HG03520 (cell line): Measurements from ENCODE around the gene HLA-DOA.

Experiments used
- ATAC-seq: cut with Tn5 transposase; IDR thresholded peaks from one replicate; pipeline ENCODE4 v1.9.1; 2021; ENCODE audit warnings: mild to moderate bottlenecking, moderate library complexity; ENCODE audit not compliant: unreplicated experiment

HLA-DOA gene

DNA sequence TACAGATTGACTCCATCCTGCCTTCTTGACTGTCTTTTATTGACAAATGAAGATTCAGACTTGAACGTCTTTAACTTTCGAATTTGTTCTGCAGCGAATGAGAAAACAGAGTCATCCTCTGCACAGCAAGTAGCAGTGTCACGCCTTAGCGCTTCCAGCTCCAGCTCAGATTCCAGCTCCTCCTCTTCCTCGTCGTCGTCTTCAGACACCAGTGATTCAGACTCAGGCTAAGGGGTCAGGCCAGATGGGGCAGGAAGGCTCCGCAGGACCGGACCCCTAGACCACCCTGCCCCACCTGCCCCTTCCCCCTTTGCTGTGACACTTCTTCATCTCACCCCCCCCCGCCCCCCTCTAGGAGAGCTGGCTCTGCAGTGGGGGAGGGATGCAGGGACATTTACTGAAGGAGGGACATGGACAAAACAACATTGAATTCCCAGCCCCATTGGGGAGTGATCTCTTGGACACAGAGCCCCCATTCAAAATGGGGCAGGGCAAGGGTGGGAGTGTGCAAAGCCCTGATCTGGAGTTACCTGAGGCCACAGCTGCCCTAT lies 28.8 kb downstream of the HLA-DOA start:
- ATAC-seq: no peak

DNA sequence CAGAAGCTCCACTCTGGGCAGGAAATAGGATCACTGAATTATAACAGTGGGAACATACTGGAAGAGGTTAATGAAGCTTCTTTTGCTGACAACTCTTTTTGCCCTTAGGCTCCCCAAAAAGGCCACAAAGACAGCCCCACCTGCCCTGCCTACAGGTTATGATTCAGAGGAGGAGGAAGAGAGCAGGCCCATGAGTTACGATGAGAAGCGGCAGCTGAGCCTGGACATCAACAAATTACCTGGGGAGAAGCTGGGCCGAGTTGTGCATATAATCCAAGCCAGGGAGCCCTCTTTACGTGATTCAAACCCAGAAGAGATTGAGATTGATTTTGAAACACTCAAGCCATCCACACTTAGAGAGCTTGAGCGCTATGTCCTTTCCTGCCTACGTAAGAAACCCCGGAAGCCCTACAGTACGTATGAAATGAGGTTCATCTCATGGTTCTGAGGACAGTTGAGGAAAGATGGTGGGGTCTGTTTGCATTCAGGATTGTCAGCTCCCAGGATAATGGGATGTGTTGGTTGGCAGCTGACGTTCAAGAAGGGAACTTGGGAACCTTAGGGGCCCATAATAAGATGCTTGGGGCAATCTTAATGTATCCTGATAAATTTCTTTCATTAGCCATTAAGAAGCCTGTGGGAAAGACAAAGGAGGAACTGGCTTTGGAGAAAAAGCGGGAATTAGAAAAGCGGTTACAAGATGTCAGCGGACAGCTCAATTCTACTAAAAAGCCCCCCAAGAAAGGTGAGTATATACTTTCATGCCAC lies 29.5 kb downstream of the HLA-DOA start:
- ATAC-seq: no peak

DNA sequence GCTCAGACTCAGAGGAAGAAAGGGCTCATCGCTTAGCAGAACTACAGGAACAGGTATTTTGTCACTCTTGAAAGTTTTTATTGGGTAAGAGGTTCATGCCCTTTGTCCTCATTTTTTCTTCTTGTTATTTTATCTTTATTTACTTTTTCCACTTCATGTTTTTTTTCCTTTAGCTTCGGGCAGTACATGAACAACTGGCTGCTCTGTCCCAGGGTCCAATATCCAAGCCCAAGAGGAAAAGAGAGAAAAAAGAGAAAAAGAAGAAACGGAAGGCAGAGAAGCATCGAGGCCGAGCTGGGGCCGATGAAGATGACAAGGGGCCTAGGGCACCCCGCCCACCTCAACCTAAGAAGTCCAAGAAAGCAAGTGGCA lies 31.5 kb downstream of the HLA-DOA start:
- no peak for ATAC-seq

DNA sequence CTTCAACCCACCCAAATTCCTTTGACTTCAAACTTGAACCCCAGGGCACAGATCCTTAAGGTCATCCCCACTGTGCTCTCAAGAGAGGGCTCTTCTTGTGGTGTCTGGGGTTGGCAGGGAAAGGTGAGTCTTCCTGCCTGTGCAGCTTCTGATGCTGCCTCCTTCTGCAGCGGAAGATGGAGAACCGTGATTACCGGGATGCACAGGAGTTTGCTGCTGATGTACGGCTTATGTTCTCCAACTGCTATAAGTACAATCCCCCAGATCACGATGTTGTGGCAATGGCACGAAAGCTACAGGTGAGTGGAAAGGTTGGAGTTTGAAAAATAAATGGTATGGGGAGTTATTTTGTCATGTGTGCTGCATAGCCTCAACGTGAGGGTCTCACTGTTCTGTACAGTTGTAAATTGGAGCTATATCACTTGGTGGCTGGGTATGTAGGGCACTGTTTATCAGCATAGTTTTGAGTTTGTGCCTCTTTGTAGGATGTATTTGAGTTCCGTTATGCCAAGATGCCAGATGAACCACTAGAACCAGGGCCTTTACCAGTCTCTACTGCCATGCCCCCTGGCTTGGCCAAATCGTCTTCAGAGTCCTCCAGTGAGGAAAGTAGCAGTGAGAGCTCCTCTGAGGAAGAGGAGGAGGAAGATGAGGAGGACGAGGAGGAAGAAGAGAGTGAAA lies 32.0 kb downstream of the HLA-DOA start:
- ATAC-seq: no peak

DNA sequence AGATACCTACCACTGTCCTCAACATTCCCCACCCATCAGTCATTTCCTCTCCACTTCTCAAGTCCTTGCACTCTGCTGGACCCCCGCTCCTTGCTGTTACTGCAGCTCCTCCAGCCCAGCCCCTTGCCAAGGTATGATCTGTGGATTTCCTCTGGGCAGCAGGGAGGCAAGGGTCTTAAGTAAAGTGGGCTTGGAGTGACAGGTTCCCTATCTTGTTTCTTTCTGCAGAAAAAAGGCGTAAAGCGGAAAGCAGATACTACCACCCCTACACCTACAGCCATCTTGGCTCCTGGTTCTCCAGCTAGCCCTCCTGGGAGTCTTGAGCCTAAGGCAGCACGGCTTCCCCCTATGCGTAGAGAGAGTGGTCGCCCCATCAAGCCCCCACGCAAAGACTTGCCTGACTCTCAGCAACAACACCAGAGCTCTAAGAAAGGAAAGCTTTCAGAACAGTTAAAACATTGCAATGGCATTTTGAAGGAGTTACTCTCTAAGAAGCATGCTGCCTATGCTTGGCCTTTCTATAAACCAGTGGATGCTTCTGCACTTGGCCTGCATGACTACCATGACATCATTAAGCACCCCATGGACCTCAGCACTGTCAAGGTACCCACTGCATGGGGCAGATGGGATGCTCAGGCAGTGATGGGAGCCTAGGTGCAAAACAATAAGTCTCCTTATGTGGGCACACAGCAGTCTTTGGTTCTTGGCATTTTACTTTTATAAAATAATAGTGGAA lies 32.9 kb downstream of the HLA-DOA start:
- ATAC-seq: no peak

DNA sequence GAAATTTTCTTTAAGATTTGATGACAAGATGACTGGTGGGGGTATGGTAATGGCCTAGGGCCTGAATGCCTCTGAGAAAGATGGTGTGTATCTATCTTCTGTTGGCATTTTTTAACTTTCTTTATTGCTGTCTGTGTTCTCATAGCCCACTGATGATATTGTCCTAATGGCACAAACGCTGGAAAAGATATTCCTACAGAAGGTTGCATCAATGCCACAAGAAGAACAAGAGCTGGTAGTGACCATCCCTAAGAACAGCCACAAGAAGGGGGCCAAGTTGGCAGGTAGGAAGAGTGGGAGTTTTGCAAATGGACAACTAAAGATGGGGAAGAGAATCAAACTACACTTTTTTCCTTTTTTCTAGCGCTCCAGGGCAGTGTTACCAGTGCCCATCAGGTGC lies 33.5 kb downstream of the HLA-DOA start:
- ATAC-seq: no peak

DNA sequence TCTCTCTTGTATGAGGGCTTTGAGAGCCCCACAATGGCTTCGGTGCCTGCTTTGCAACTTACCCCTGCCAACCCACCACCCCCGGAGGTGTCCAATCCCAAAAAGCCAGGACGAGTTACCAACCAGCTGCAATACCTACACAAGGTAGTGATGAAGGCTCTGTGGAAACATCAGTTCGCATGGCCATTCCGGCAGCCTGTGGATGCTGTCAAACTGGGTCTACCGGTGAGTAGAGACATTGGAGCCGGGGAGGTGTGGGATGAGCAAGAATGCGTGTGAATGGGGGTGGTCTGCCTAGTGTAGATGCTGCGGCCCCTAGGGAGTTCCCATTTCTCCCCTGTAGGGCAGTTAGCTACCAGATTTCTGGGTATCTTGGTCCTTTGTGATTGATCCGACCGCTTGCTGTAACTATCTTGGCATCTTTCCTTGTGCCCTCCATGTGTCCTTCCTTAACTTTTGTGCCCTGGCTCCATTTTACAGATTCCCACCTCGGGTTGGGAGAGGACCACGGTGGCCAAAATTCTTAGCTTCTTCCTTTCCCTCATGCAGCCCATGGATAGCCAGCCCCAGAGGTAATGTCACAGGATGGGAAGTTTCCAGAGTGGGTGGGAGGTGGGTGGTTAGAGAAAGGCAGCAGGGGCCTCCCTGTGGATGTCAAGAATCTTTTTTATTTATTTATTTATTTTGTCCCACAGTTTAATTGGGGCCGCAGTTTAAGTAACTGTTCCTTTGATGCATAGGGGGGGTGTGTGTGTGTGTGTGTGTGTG lies 34.7 kb downstream of the HLA-DOA start:
- ATAC-seq: no peak

DNA sequence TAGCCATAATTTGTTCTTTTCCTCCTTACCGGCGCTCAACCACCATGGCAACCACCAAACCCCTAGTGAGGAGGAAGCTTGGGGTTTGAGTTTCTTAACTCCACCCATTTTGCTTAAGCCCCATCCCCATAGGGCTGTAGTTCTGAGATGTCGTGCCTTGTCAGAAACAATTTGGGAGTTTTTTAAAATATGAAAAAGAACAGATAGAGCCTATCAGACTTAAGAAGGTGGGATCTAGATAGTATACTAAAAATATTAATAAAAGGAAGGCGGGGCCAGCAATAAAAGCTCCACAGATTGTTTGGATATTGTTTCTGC lies 35.4 kb downstream of the HLA-DOA start:
- no peak for ATAC-seq

DNA sequence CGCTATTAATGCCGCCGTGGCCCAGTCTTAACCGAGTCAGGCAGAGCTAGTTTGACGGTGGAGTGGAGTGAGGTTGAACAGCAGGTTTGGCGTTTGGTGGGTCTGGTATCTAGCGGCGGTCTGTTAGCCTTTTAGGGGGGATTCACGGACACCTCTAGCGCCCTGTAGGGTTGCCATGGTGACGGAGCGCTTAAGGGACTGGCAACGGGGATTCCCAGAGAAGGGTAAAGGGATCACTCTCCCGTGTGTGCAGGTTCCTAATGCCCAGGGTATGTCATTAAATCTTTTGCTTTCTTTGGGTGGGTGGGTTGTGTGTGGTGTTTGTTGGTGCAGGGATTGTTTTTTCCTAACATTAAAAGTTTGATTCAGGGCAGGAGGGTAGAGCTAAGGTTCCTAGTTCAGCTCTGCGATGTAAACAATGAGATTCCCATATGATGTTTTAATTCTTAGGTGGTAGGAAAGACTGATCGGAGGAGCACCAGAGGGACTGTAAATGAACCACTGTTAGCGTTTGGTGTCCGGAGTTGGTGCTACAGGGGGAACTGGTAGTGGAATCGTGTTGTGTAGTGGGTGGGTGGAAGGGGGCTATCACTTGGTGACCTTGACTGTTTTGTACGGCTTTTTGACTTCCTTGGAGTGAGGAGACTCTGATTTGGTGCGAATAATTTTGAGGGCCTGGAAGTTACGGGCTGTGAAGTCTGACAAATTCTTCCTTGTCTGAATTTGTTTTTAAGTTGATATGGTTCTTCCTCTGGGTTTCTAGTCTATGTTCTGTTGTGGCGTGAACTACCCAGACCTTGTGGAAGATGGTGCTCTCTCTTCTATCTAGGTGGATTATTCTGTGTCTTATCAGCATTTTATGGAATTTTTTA lies 36.0 kb downstream of the HLA-DOA start:
- ATAC-seq: no peak

DNA sequence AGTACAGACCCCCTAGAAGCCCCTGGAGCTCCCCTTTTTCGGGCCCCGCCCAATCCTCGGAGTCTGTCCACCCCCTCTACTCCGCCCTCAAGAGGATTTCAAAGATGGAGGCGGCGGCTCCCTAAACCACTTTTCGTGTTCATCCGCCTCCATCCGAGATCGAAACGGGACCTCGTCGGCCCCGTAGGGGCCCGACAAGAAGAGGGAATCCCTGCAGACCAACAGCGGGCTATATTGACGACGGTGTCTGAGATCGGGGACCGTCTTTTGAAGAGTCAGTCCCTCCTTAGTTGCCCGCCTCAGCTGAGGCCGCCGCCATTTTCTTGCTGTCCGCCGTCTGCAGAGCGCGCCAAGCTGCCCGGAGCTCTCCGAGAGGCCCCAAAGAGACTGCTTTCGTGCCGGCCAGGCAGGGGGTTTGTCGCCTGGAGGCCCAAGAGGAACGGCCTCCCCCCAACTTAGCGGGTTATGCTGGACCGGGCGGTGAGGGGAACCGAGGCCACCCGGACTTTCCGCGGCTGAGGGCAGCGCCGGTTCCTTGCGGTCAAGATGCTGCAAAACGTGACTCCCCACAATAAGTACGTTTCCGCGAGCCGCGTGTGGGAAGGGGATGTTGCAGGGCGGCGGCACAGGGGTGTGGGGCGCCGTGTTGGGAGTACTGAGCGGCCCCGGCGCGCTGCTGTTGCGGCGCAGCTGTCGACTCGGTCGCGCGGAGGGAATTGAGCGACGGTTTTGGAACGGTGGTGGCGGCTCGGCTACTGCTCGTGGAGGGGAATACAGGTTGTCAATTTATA lies 36.8 kb downstream of the HLA-DOA start:
- peak; percentile 0 for ATAC-seq

DNA sequence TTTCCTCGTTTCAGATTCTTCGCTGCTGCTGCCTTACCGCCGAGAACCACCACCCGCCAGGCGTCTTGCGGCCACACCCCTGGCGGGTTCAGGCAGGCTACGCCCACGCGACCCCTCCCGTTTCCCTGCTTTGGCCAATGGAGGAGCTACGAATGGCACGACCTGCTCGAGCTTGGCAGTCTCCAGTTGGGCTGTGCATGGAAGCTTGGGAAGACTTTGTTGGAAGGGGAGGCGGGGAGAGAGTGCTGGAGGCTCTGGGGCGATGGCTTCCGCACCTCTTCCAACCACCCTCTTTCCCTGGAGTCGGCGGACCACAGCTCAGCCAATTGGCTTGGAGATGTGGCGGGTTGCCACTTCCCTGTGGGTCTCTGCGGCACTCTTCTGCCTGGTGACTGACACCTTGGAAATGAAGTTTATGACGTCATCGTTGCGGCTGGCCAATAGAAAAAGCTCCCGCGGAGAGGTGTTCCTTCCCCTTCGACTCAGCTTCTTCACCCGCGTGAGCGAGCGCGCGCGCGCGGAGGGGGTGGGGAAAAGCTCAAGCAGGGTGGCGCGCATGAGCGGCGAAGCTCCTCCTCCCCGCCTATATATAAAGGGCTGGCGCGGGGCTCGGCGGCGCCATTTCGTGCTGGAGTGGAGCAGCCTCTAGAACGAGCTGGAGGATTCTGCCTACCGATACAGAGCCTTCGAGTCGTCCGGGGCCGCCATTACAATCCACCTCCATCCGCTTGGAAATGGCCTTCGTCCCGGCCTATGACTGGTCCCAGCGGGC lies 37.6 kb downstream of the HLA-DOA start:
- ATAC-seq: peak; percentile 42

DNA sequence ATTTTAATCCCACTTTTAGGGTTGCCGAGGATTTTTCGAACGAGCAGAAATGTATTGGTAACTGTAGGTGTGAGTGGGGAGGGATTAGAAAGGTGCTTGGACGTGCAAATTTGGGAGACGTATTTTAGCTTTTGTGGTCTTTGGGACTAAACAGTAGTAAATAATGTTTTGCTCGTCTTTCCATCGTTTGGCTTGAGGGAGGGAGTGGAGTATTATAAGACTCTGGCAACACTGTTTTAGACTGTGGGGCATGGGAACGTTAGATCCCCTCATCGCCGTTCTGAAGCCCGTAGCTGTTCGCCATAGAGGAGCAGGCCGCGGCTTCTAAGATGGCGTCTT lies 38.2 kb downstream of the HLA-DOA start:
- no peak for ATAC-seq

DNA sequence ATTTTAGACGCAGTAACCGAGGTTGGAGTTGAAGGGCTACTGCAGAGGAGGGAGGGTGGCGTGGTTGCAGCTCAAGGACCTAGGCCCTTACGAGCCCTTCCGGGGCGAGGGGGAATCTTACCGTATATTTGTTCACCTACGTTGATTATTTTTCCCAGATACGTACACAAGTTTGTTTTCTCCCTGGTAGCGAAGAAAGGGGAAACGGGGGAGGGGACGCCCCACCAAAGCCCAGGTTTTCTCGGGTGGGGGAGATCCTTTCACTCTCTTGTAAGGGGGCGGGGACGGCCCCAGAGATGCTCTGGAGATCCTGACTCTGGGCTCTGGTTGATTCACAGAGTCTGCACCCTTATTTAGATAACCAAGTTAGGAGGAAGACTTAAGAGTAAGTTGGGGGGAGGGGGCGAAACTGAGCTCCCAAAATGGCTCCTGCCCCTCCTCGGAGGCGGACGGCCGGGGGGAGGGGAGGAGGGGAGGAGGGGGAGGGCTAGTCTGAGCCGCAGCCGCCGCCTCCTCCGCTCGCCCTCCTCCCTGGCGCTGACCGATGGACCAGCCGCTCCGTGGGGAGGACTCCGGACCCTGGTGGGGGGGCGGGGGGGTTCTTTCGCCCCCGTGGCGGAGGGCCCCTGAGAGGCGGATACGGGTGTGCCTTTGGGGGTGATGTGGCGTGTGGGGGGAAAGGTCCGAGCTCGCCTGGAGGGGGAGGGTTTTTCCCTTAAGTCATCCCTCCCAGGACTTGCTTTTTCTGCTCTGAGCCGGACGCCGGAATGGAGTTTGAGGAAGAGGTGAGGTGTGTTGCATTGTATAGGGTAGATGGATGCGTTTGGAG lies 38.8 kb downstream of the HLA-DOA start:
- no peak for ATAC-seq

DNA sequence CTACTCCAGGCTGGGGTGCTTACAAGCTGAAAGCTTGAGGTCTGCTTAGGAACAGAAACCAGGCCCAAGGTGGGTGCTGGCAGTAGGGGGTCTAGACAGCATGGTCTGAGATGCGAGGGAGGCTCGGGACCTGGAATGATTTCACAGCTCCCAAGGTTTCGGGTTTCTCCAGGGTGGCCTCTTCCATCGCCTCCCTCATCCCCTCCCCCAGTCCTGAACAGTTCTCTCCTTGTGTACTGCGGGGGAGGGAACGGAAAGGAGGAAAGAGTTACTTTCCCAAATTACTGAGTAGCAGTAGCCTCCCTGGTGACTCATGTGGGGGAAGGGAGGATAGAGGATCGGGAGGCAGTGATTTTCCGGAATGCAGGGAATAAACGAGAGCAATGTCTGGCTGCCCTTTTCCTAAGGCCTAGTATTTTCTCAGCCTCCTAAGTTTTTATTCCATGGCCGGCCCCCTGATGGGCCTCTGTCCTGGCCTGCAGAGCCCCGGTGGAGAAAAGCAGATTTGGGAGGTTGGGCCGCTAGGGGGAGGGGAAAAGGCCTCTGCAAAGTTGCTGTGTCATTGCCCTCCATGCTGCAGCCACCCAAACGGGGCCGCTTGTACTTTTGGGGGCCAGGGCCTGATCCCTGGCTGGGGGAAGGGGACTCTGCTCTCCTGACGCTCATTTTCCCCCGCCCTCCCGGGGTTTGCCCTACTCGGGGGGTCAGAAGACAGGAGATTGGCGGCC lies 39.5 kb downstream of the HLA-DOA start:
- no peak for ATAC-seq

DNA sequence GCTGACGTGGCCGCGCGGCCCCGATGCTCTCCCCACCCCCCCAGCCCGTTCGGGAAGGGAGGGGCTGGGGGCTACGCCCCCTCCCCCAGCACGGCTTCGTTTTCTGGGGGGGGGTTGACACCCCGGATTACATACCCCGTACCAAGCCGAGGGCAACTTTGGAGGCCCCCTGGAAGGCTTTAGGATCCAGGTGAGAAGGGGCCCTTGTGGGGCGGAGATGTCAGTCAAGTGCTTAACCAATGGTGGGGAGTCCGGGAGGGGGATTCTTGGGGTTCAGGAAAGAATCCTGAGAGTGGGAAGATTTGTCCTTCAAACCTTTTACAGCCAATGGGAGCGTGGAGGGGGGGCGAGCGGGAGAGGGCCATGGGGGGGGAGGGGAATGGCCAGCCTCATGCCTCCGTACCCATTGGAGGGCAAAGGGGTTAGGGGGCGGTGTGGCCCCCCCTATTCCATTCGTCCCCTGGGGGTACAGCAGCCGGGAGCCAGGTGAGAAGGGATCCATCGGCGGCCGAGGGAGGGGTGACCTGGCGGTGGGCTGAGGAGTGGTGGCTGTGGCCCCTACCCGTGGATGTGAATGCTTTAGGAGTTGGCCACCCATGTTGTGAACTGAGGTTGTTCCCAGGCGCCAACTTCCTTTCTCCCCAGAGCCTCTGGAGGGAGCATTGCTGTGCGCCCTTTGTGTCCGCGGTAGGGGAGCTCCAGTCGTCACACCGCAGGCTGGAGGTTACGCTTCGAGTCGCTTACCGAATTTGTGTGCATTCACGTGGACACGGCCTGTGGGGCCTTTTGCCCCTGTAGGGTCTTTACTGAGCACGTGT lies 40.3 kb downstream of the HLA-DOA start:
- ATAC-seq: no peak

DNA sequence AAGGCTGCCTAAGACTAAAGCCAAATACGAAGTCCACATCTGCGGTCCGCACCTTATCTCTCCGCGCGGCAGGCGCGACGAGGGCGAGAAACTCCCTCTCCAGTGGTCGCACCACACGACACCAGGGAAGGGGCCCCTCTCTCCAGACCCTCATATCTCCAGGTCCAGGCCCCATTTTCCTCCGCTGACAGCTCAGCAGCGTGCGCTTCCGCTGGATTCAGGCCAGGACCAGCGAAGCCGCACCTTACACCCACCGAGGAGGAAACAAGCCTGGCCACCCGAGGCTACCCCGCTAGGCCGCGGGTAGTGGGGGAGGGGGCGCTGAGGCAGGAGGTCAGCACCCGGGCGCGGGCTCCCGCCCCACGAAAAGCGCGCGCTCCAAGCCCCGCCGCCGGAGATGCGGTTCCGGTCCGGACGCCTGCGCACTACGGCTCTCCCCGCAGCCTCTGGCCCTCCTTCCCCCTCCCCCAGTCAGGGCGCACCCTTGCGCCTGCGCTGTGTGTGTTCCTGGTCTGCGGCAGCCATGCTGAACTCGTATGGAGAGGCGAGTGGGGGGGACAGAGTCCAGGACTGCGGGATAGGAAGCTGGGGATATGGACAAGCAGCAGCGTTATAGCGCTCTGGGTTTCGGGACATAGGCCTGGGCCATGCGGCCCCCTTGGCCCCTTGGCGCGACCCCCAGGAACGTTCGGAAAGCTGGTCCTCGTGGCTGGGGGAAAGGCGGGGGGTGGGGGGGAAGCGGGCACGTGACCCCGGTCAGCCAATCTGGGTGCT lies 41.1 kb downstream of the HLA-DOA start, which contains the start of gene BRD2:
Gene BRD2 (plus strand): TSS at position 502 of the 774 bp plus-strand sequence. CDS start 4,305 bp downstream, outside the sequence.
- ATAC-seq: peak; percentile 34
